SK-N-DZ (cell line): ENCODE measurements around the gene KRTAP2-3. TPM values are rescaled to one million over a fixed set of nuclear protein-coding genes. Genes with fewer than 3 reads are reported as not detected.
"Not testable (repeated sequence)": the region's sequence is repeated elsewhere in the genome, so short reads cannot be mapped to it uniquely, and the experiment has no call there.

Source experiments
- DNase-seq: peaks from one replicate; pipeline ENCODE4 v3.0.0-alpha.2; 2015; ENCODE audit warnings: low spot score
- polyA plus RNA-seq, 2 experiments: library from polyadenylated mRNA; depleted of rRNA; stranded (reverse); fragments of >200 nt; gene quantifications; 2 replicates each; pipeline ENCODE4 v1.2.3, GENCODE V29; 2014

Gene KRTAP2-3
- polyA plus RNA-seq (2014; cell fraction: cytosol; rRNA removed), result not detected in 2 replicates
- polyA plus RNA-seq (2014; cell fraction: nucleus; rRNA removed), result not detected in 2 replicates

- DNase-seq, result no peak
Measured at GRCh38 chr17:41060052-41060604, at the start of gene KRTAP2-3. TSS of gene KRTAP2-3 (minus strand) at chr17:41060114. CDS start at chr17:41060050, 64 bp downstream.

- not testable (repeated sequence) for DNase-seq
Measured at GRCh38 chr17:41108728-41109386, 48.9 kb upstream of the KRTAP2-3 start.

- no peak for DNase-seq
Measured at GRCh38 chr17:41107941-41108450, 48.1 kb upstream of the KRTAP2-3 start.

DNA sequence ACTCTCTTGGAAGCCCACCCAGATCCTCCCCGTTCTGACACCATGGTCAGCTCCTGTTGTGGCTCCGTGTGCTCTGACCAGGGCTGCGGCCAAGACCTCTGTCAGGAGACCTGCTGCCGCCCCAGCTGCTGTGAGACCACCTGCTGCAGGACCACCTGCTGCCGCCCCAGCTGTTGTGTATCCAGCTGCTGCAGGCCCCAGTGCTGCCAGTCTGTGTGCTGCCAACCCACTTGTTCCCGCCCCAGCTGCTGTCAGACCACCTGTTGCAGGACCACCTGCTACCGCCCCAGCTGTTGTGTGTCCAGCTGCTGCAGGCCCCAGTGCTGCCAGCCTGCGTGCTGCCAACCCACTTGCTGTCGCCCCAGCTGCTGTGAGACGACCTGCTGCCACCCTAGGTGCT lies 45.4 kb upstream of the KRTAP2-3 start, which contains the start of gene KRTAP4-9:
TSS of gene KRTAP4-9 (plus strand) at position 43 of the 400 bp plus-strand sequence. CDS start at position 43, 0 bp downstream.
- not testable (repeated sequence) for DNase-seq

- DNase-seq, result not testable (repeated sequence)
Measured at GRCh38 chr17:41104386-41105038, 44.6 kb upstream of the KRTAP2-3 start.

- DNase-seq, result no peak
Measured at GRCh38 chr17:41103896-41104295, 44.0 kb upstream of the KRTAP2-3 start.

DNA sequence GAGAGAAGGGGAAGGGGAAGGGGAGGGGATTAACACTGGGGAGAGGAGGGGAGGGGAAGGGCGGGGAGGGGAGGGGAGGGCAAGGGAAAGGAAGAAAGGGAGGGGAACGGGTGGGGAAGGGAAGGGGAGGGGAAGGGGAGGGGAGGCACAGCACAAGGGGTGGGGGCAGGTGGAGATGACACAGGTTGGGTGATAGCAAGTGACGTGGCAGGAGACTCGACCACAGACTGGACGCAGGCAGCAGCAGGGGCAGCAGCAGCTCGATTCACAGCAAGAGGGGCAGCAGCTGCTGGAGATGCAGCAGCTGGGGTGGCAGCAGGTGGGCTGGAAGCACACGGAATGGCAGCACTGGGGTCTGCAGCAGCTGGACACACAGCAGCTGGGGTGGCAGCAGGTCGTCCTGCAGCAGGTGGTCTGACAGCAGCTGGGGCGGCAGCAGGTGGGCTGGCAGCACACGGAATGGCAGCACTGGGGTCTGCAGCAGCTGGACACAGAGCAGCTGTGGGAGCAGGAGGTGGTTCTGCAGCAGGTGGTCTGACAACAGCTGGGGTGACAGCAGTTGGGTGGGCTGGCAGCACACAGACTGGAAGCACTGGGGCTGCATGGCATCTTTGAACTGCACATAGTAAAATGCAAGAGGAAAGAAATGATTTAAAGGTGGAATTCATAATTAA lies 41.8 kb upstream of the KRTAP2-3 start, which contains the start of gene KRTAP4-16:
TSS of gene KRTAP4-16 (minus strand) at position 624 of the 674 bp plus-strand sequence. CDS start at position 624, 0 bp downstream.
- no peak for DNase-seq

- not testable (repeated sequence) for DNase-seq
Measured at GRCh38 chr17:41099682-41100480, 40.0 kb upstream of the KRTAP2-3 start.

- no peak for DNase-seq
Measured at GRCh38 chr17:41098481-41098880, 38.6 kb upstream of the KRTAP2-3 start.

- no peak for DNase-seq
Measured at GRCh38 chr17:41098042-41098441, 38.1 kb upstream of the KRTAP2-3 start, which contains the start of gene KRTAP4-8. TSS of gene KRTAP4-8 (minus strand) at chr17:41098142. CDS start at chr17:41098084, 58 bp downstream.

DNA sequence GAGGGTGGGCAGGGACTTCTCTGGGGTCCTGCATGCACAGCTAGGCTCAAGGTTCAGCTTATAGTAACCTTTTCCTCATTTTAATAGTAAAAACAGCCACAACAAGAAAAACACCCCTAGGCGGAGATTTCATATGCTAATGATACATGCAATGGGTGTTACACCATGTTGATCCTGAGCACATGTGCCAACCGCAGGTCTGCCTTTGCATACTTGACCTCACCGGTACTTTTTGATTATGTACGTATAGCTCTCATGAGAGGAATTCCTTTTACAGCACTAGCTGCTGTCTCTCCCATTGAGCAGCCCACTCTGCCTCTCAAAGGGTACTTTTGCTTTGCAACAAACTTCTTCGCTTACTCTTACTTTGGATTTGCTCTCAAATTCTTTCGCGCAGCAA lies 36.1 kb upstream of the KRTAP2-3 start:
- DNase-seq, result no peak

- not testable (repeated sequence) for DNase-seq
Measured at GRCh38 chr17:41088760-41089352, 28.9 kb upstream of the KRTAP2-3 start.

- DNase-seq, result not testable (repeated sequence)
Measured at GRCh38 chr17:41084100-41084856, 24.4 kb upstream of the KRTAP2-3 start, which contains the start of gene KRTAP4-7. TSS of gene KRTAP4-7 (plus strand) at chr17:41084150. CDS start at chr17:41084207, 57 bp downstream.

DNA sequence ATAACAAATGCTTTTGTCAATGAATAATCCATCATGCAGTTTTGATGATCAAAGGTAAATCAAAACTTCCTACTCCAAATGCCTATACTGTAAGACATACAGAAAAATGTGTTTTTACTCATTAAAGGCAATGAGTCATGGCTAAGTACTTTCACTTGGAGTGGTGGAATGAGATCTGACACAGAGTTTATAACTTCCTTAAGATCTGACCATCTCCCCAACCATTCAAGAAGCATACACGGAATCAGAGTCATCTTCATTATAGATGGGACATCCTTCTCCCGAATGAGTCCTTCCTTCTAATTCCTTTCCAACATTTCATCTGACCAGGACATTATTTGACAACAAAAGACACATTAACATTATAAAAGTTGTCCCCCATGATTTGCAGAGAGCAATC lies 23.5 kb upstream of the KRTAP2-3 start:
- DNase-seq, result not testable (repeated sequence)

GRCh38 chr17:41082626-41083025 lies 22.7 kb upstream of the KRTAP2-3 start:
- no peak for DNase-seq

DNA sequence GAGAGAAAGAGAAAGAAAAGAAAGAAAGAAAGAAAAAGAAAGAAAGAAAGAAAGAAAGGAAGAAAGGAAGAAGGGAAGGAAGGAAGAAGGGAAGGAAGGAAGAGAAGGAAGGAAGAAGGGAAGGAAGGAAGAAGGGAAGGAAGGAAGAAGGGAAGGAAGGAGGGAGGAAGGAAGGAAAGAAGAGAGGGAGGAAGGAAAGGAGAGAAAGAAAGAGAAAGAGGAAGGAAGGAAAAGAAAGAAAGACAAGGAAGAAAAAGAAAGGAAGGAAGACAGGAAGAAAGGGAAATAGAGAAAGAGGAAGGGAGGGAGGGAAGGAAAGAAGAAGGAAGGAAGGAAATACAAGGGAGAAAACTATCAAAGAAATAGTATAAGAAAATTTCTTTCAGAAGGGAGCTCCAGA lies 16.9 kb upstream of the KRTAP2-3 start:
- no peak for DNase-seq

- no peak for DNase-seq
Measured at GRCh38 chr17:41073676-41074075, 13.8 kb upstream of the KRTAP2-3 start.

- DNase-seq, result no peak
Measured at GRCh38 chr17:41071606-41072360, 11.9 kb upstream of the KRTAP2-3 start.
